Measurements from ENCODE around the gene ELOA2.
"Not testable (repeated sequence)": the region's sequence is repeated elsewhere in the genome, so short reads cannot be mapped to it uniquely, and the experiment has no call there.

Gene ELOA2

DNA sequence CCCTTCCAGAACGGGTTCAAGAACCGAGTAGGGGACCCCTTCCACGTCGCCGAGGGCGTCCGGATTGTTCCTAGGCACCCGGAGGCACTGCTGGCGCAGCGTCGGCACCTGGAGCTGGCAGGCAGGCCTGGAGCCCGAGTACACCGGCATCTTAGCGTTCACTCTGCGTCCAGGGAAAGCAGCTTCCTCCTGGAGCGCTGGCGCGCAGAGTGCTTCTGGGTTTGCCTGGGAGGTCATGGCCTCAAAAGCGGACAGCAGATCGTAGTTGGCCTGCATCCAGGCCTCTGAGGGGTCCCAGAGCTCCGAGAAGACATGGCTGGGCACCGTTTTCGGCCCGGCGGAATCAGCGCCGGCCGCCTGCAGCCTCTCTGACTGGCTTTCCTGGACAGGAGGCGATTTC is 12.6 kb downstream of the ELOA2 start:
- H2AFZ ChIP-seq (ENCODE audit: low read length, unreplicated experiment); H3K79me2 ChIP-seq (ENCODE audit: control insufficient read depth, insufficient read depth, low read length, unreplicated experiment); H3K27ac ChIP-seq (ENCODE audit: low read depth, low read length); H3K27me3 ChIP-seq (ENCODE audit: insufficient read depth, low read length); H3K4me3 ChIP-seq (ENCODE audit: low read depth, low read length); H3K36me3 ChIP-seq (ENCODE audit: insufficient read depth, low read length); H3K4me1 ChIP-seq (ENCODE audit: control insufficient read depth, insufficient read depth, low read length, unreplicated experiment): not testable (repeated sequence)

DNA sequence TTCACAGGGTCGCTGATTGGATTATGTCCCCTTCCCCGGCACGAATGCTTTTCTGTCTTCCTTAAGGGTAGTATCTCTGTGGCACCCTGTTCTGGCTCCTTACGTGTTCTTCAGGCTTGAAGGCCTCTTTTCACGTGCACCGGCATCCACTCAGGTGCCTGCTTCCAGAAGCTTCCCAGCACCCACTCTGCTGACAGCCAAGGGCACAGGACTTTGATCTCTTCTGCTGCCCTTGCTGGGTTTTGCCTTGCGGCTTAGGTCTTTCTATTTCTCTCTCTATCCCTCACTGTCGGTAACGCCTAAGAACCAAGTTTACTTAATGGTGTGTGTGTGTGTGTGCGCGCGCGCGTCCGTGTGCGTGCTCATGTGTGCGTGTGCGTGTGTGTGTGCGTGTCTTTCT is 14.7 kb downstream of the ELOA2 start:
- H3K79me2 ChIP-seq (ENCODE audit: control insufficient read depth, insufficient read depth, low read length, unreplicated experiment); H3K27ac ChIP-seq (ENCODE audit: low read depth, low read length); H3K4me1 ChIP-seq (ENCODE audit: control insufficient read depth, insufficient read depth, low read length, unreplicated experiment); H3K36me3 ChIP-seq (ENCODE audit: insufficient read depth, low read length); H2AFZ ChIP-seq (ENCODE audit: low read length, unreplicated experiment); H3K4me3 ChIP-seq (ENCODE audit: low read depth, low read length); H3K27me3 ChIP-seq (ENCODE audit: insufficient read depth, low read length): not testable (repeated sequence)

DNA sequence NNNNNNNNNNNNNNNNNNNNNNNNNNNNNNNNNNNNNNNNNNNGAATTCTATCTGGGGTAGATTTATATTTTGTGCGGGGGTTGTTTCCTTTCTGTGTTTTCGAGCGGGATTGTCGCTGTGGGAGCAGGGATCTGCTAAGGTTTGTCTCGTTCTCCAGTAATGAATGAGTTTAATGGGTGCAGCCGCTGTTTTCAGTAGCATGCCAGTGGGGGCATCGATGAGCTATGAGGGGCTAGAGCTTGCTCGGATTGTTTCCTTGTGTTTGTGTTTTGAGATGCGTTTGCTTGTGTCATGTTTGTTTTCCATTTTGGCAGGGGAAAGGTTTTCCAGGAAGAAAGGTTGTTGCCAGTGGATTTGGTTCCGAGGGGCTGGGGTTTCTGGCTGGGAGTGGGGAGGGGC is 15.6 kb downstream of the ELOA2 start:
- not testable (repeated sequence) for H3K4me3 ChIP-seq (ENCODE audit: low read depth, low read length); H2AFZ ChIP-seq (ENCODE audit: low read length, unreplicated experiment); H3K4me1 ChIP-seq (ENCODE audit: control insufficient read depth, insufficient read depth, low read length, unreplicated experiment); H3K79me2 ChIP-seq (ENCODE audit: control insufficient read depth, insufficient read depth, low read length, unreplicated experiment); H3K27ac ChIP-seq (ENCODE audit: low read depth, low read length); H3K27me3 ChIP-seq (ENCODE audit: insufficient read depth, low read length); H3K36me3 ChIP-seq (ENCODE audit: insufficient read depth, low read length)
